Loucy (cell line): ENCODE data around the gene XRCC4.

Experiments
- CTCF ChIP-seq: fragments of 200-600 bp; sonication (generic); conservative IDR thresholded peaks from 2 replicates; pipeline ENCODE4 v1.5.1; 2014; ENCODE audit warnings: mild to moderate bottlenecking, antibody characterized with exemption, low read length
- EZH2phosphoT487 ChIP-seq: fragments of 200-600 bp; IDR thresholded peaks from 2 replicates; pipeline ENCODE4 v1.6.1; 2018; ENCODE audit warnings: antibody characterized with exemption, mild to moderate bottlenecking, moderate library complexity, borderline replicate concordance

DNA sequence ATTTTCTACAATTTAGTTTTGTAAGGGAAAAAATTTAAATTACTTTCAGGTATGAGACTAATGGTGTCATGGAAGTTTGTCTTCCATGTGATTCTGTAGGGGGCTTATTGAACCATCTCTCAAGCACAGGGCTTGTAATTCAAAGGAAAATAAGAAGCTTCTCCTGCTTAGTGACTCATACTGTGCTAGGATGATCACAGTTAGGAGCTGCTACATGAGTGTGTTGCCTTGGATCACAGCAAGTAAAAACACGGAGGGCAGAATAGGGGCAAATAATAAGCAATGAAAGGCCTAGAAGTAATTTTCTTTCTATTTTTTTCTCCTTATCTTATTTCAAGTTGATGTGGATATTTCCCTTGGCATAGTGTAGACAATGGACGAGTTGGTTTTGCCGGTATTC lies 29.1 kb upstream of the XRCC4 start:
- TF ChIP-seq EZH2phosphoT487 (no peak), CTCF (no peak)
